Cortex of kidney (tissue), 1 donor: ENCODE measurements around the gene FKBP8.
"Not testable (repeated sequence)": the region's sequence is repeated elsewhere in the genome, so short reads cannot be mapped to it uniquely, and the experiment has no call there.

Experiments used
- DNase-seq: peaks from one replicate; lab custom pipeline; 2025; lab: John Stamatoyannopoulos, UW

Gene FKBP8

DNA sequence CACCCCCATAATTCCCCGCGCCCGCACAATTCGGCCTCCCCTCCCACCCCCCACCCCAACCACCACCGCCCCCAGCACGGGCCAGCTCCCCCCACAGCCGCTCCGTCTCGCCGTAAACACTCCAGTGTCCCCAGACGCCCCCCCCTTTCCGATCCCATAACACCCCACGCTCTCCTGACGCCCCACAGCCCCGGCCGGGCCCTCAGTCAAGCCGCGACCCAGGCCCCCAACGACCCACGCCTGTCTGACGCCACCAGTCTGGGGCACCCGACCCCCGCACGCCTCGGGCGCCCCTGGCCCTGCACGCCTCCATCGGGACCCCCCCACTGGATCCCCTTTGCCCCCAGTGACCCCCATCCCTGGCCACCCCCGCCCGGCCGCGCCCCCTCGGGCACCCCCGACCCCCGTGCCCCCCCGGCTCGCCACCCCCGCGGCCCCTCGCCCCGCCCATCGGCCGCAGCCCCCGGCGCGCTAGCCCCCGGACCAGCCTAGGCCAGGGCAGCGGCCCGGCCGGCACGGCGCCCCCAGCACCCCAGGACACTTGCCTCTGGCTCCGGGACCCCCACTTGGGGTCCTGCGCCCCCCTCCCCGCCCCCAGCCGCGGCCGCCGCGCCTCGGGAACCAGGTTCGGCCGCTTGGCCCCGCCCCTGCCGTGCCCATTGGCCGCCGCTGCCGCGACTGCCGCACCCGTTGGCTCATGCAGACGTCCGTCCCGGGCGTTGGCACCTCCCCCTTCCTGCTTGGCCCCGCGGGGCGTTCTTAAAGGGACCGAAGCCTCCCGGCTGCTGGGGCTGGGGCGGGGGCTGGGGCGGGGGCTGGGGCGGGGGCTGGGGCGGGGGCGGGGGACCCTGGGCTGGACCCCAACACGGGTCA, at the start of gene FKBP8:
TSS of gene FKBP8 (minus strand) at position 633 of the 873 bp plus-strand sequence. CDS start 1,603 bp downstream, outside the sequence.
- no peak for DNase-seq

DNA sequence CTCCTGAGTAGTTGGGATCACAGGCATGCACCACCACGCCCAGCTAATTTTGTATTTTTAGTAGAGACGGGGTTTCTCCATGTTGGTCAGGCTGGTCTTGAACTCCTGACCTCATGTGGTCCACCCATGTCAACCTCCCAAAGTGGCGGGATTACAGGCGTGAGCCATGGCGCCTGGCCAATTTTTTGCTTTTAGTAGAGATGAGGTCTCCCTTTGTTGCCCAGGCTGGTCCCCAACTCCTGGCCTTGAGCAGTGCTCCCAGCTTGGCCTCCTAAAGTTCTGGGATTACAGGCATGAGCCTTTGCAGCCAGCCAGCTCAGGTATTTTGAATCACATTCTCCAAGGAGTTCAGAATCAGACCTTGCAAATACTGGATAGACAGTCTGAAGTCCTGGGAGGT, 49.4 kb upstream of the FKBP8 start:
- DNase-seq: not testable (repeated sequence)

DNA sequence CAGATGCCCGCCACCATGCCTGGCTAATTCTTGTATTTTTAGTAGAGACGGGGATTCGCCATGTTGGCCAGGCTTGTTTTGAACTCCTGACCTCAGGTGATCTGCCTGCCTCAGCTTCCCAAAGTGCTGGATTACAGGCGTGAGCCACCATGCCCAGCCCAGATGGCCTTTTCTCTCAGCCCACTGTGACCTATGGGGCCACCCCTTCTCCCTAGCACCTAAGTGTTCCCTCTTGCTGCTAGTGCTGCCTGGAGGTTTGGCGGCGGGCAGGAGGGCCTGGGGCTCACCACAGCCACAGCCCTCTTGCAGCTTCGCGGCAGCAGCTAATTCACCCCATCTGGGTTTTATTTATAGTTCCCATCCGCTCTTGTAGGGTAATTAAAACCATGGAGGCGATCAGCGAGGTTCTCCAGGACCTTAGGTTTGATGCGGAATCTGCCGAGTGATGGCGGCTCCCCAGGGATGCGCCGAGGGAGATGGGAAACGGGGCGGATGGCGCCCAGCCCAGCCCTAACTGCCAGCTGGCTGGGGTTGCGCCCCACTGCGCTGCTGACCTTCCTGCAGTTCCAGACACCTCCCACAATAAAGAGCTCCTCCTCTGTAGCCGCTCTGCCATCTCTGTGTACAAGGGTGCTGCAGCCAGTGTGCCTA, 48.5 kb upstream of the FKBP8 start:
- no peak for DNase-seq

DNA sequence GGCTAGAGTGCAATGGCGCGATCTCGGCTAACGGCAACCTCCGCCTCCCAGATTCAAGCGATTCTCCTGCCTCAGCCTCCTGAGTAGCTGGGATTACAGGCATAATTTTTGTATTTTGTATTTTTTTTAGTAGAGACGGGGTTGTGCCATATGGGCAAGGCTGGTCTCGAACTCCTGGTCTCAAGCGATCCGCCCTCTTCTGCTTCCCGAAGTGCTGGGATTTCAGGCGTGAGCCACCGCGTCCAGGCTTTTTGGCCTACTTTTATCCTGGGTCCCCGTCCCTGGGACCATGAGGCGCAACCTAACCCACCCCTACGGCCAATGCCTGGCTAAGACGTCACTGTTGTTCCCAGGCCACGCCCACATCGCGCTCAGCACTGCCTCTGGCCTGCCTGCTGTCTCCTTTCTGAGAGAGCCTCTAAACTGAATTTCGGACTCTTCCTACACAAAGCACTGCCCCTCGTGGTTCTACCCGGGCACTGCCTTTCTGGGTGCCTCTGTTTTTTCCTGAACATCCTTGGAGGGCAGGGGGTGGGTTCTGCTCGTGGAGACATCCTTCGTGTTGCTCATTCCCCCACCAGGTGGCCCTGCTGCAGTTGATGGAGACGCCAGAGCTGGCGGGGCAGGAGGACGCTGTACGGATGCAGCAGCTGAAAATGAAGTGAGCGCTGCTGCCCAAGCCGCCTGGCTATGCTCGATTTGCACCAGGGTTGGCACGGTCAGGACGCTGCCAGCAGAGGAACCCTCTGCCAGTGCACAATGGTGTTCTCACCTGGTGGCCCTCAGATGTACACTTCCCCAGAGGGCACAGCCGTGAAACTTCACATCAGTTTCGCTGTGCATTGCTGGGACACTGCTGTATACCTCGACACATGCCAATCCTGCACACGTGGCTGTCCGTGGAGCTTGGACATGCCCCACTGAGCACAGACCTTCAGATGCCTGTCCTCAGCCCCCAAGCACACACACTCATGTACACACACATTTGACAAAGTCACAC, 47.2 kb upstream of the FKBP8 start:
- no peak for DNase-seq

- no peak for DNase-seq
These were observed 46.3 kb upstream of the FKBP8 start for GRCh38 chr19:18589380-18590272.

GRCh38 chr19:18588611-18589379, 45.4 kb upstream of the FKBP8 start, which contains the start of gene REX1BD:
Gene REX1BD, plus strand, starts transcription at chr19:18588798. Its CDS starts 4 bp downstream, at chr19:18588802.
- no peak for DNase-seq

DNA sequence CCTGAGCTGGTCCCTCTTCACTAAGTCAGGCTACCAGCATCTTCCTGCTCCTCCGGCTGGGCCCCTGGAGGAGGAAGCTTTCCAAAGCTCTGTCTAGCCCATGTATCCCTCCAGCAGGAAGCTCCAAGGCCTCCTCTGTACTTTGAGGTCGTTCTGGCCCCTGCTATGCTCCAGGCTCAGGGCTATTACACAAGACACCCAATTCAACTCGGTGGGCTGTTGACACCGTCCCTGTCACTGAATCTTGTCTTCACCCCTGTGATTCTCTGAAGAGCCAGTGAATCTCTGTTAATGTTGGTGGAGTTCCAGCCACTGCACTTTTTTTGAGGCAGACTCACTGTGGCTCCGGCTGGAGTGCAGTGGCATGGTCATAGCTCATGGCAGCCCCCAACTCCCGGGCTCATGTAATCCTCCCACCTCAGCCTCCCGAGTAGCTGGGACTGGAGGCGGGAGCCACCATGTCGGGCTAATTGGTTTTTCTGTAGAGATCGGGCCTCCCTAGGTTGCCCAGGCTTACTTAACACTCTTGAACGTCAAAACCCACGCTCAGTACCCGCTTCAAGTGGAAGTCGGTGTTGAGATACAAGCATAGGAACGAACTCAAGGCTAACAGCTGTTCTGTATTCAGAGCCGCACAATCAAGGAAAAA, 44.7 kb upstream of the FKBP8 start:
- no peak for DNase-seq

- DNase-seq: no peak
These were observed 44.2 kb upstream of the FKBP8 start for GRCh38 chr19:18587561-18587960.

- DNase-seq: no peak
These were observed 42.9 kb upstream of the FKBP8 start for GRCh38 chr19:18586306-18586705.

GRCh38 chr19:18580311-18580710, 36.9 kb upstream of the FKBP8 start:
- no peak for DNase-seq

- DNase-seq: no peak
These were observed 34.1 kb upstream of the FKBP8 start for GRCh38 chr19:18577365-18577914.

- no peak for DNase-seq
These were observed 33.0 kb upstream of the FKBP8 start for GRCh38 chr19:18576383-18576782.

DNA sequence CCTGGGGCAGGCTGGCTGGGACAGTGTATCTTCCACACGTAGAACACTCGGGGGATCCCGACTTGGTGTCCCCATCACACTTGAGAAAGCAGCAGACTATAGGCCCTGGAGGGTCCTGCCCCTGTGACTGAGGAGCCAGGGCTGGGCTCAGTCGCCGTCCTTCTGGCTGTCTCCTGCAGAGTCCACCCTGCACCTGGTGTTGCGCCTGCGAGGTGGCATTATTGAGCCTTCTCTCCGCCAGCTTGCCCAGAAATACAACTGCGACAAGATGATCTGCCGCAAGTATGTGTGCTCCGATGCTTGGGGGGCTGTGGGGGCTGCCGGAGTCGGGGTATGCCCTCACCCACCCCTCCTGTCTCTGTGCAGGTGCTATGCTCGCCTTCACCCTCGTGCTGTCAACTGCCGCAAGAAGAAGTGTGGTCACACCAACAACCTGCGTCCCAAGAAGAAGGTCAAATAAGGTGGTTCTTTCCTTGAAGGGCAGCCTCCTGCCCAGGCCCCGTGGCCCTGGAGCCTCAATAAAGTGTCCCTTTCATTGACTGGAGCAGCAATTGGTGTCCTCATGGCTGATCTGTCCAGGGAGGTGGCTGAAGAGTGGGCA, 31.4 kb upstream of the FKBP8 start:
- no peak for DNase-seq

DNA sequence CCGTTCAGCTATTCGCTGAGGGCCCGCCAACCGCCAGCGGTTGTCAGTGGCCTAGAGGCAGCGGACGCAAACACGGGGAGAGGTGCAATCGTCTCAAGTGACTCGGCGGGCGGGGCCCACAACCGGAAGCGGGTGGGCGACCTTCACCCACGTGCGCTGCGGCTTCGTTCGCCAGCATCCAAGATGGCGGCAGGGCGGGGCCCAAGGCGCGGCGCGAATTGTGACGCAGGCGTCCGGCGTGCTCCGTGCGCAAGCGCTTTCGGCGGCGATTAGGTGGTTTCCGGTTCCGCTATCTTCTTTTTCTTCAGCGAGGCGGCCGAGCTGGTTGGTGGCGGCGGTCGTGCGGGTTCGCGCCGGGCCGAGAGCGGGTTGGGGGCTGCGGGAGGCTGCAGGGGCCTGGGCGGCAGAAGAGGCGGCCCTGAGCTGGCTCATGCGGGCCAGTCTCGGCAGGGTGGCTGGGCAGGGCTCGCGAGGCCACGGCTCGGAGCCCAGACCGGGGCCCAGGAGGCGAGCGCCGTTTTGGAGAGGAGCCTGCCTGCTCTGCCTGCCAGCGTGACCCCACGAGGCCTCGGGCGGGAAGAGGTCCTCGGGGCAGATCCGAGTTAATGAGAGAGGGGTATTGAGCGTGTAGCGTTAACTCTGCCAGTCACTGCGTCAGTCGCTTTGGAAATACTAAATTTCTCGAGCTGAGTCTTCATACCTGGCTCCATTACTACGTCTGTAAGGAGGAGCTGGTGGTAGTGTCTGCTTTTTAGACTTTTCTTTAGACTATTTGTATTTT, 28.4 kb upstream of the FKBP8 start, which contains the start of gene UBA52:
TSS of gene UBA52 (plus strand) at position 294 of the 781 bp plus-strand sequence. CDS start 1,444 bp downstream, outside the sequence.
- peak; percentile 47 for DNase-seq

DNA sequence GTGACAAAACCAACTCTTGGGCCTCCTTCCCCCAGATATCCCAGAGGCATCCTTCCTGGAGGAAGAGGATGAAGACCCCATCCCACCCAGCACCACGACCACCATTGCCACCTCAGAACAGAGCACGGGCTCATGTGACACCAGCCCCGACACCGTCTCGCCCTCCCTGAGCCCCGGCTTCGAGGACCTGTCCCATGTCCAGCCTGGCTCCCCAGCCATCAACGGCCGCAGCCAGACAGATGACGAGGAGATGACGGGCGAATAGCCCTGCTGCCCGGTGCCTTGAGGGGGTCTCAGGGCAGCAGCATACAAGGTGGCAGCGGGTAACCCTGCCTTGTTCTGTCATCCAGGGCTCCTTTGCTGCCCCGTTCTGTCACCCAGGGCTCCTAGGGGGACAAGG, 25.0 kb upstream of the FKBP8 start:
- DNase-seq: no peak

GRCh38 chr19:18566953-18567352, 23.6 kb upstream of the FKBP8 start:
- DNase-seq: no peak

GRCh38 chr19:18562086-18562485, 18.7 kb upstream of the FKBP8 start:
- no peak for DNase-seq

DNA sequence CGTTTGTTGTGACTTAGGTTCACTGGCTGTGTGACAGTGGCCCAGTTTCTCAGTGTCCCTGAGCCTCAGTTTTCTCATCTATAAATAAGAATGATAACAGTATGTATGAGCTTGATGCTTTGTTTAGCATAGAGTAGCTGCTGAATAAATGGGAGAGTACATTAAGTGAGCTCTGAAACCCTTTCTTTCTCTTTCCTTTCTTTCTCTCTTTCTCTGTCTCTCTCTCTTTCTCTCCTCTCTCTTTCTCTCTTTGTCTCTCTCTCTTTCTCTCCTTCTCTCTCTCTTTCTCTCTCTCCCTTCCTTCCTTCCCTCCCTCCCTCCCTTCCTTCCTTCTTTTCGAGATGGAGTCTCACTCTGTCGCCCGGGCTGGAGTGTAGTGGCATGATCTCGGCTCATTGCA, 16.3 kb upstream of the FKBP8 start:
- DNase-seq: no peak
